Neuronal stem cell (in vitro differentiated cells): ENCODE data around the gene CCDC187.

Source experiments
- DNase-seq: peaks from one replicate; pipeline ENCODE4 v3.0.0-alpha.2; 2013; ENCODE audit warnings: low spot score
- H2AFZ ChIP-seq: one replicate; pipeline ENCODE4 v1.6.1; 2013; ENCODE audit warnings: mild to moderate bottlenecking, low read length, inconsistent platforms
- H2AK5ac ChIP-seq: 2 replicates; pipeline ENCODE4 v1.6.1; 2013; ENCODE audit warnings: low read depth, mild to moderate bottlenecking, inconsistent platforms, low read length, moderate library complexity, mixed read lengths
- H2BK120ac ChIP-seq: 2 replicates; pipeline ENCODE4 v1.6.1; 2013; ENCODE audit warnings: low read depth, mild to moderate bottlenecking, inconsistent platforms, low read length, moderate library complexity, mixed read lengths
- H2BK12ac ChIP-seq: one replicate; pipeline ENCODE4 v1.6.1; 2013; ENCODE audit warnings: low read length, inconsistent platforms
- H2BK15ac ChIP-seq: 2 replicates; pipeline ENCODE4 v1.6.1; 2013; ENCODE audit warnings: mild to moderate bottlenecking, low read length, inconsistent platforms, mixed read lengths
- H2BK5ac ChIP-seq: one replicate; pipeline ENCODE4 v1.6.1; 2013; ENCODE audit warnings: inconsistent platforms, mild to moderate bottlenecking, low read length, moderate library complexity
- H3K14ac ChIP-seq: one replicate; pipeline ENCODE4 v1.6.1; 2013; ENCODE audit warnings: low read length, inconsistent platforms
- H3K18ac ChIP-seq: 2 replicates; pipeline ENCODE4 v1.6.1; 2013; ENCODE audit warnings: low read length, inconsistent platforms
- H3K23ac ChIP-seq: 2 replicates; pipeline ENCODE4 v1.6.1; 2013; ENCODE audit warnings: low read depth, mild to moderate bottlenecking, mixed read lengths, low read length, inconsistent platforms; ENCODE audit not compliant: poor library complexity
- H3K27ac ChIP-seq: replicated peaks from 3 replicates; pipeline ENCODE4 v1.5.1; 2013; ENCODE audit warnings: low read length, inconsistent platforms
- H3K27me3 ChIP-seq, 3 experiments: 2 replicates each; pipeline ENCODE4 v1.6.1; 2013; ENCODE audit warnings: low read length in 3 of 3, mild to moderate bottlenecking in 2 of 3, inconsistent platforms in 1 of 3, low read depth in 1 of 3, mixed read lengths in 1 of 3, moderate library complexity in 1 of 3; ENCODE audit not compliant: control insufficient read depth in 3 of 3, insufficient read depth in 3 of 3
- H3K36me3 ChIP-seq, 2 donors: replicated peaks in 1 of 2; 2 replicates each; pipeline ENCODE4 v1.6.1; 2013; ENCODE audit warnings: low read length in 2 of 2; ENCODE audit not compliant: control insufficient read depth in 2 of 2, insufficient read depth in 2 of 2
- H3K4ac ChIP-seq: 2 replicates; pipeline ENCODE4 v1.6.1; 2013; ENCODE audit warnings: inconsistent platforms, mild to moderate bottlenecking, low read length, moderate library complexity
- H3K4me1 ChIP-seq, 2 donors: 1 replicate in 1 of 2; 2 replicates in 1 of 2; pipeline ENCODE4 v1.6.1; 2013; ENCODE audit warnings: low read length in 2 of 2, low read depth in 1 of 2; ENCODE audit not compliant: control insufficient read depth in 2 of 2, insufficient read depth in 1 of 2
- H3K4me2 ChIP-seq: one replicate; pipeline ENCODE4 v1.6.1; 2013; ENCODE audit warnings: mild to moderate bottlenecking, low read length, inconsistent platforms; ENCODE audit not compliant: insufficient read depth, poor library complexity, severe bottlenecking
- H3K4me3 ChIP-seq, 2 donors: 2 replicates each; pipeline ENCODE4 v1.5.1; 2013; ENCODE audit warnings: low read length in 2 of 2, mild to moderate bottlenecking in 2 of 2, inconsistent platforms in 1 of 2, moderate library complexity in 1 of 2
- H3K79me1 ChIP-seq: one replicate; pipeline ENCODE4 v1.6.1; 2013; ENCODE audit warnings: low read depth, mild to moderate bottlenecking, inconsistent platforms, low read length, moderate library complexity
- H3K9ac ChIP-seq: one replicate; pipeline ENCODE4 v1.6.1; 2013; ENCODE audit warnings: mild to moderate bottlenecking, low read depth, low read length, inconsistent platforms; ENCODE audit not compliant: poor library complexity
- H3K9me3 ChIP-seq, 2 donors: replicated peaks in 1 of 2; 2 replicates each; pipeline versions ENCODE3 to v1.6.1; 2013; ENCODE audit warnings: low read length in 2 of 2, mild to moderate bottlenecking in 2 of 2, inconsistent platforms in 1 of 2, low read depth in 1 of 2, mixed read lengths in 1 of 2, moderate library complexity in 1 of 2; ENCODE audit not compliant: control insufficient read depth in 2 of 2, insufficient read depth in 1 of 2
- H4K8ac ChIP-seq: one replicate; pipeline ENCODE4 v1.6.1; 2013; ENCODE audit warnings: low read depth, mild to moderate bottlenecking, inconsistent platforms, low read length, moderate library complexity
- H4K91ac ChIP-seq: one replicate; pipeline ENCODE4 v1.6.1; 2013; ENCODE audit warnings: low read length, low read depth, mild to moderate bottlenecking, inconsistent platforms; ENCODE audit not compliant: poor library complexity
- WGBS, 2 donors: extraction: QIAGEN DNeasy Blood & Tissue Kit; methylation state at CpG; one replicate each; pipeline ENCODE4 v1.1.7; 2013; ENCODE audit warnings: missing lambda C conversion rate in 2 of 2, mixed read lengths in 1 of 2; ENCODE audit not compliant: insufficient read length in 2 of 2, insufficient replicate concordance in 1 of 2; ENCODE audit errors: extremely low coverage in 2 of 2; 5-methylcytosine and 5-hydroxymethylcytosine counted together

CCDC187 gene

DNA sequence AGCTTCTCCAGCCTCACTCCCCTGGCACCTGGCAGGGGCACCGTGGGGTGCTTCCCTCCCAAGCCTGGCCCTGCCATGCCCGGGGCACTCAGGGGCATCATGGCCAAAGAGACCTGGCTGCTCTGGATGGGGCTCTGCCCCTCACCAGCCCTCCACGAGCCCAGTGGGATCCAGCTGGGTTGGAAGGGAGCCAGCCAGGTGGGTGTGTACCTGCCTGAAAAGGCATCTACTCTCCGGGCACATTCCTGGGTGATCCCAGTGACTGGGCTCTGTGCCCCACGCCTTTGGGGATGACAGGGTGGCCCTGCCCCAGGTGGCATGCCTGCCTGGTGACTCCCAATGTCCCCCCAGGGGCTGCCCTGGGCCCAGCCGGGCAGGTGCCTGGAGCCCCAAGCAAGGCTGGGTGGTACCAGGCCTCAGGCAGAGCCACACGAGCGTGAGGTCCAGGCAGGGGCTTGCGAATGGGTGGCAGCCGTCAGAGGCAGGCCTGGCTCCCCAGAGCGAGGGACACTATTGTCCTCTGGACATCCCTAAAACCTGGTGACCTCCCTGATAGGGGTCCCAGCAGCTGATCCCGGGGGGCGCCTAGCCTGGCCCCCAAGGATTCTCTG is 24.2 kb upstream of the CCDC187 start:
- H2AK5ac ChIP-seq: peak overlapping the region; percentile 99
- peak overlapping the region; percentile 77 for H3K4ac ChIP-seq
- H3K23ac ChIP-seq: peak overlapping the region; percentile 97
- peak overlapping the region; percentile 98 for H3K18ac ChIP-seq
- peaks cover 23 to 37% of the 10 kb centered on the region in 2 donors for H3K4me1 ChIP-seq
- H3K9ac ChIP-seq: peak overlapping the region; percentile 93
- peaks cover 3 to 11% of the 10 kb centered on the region in 2 donors for H3K36me3 ChIP-seq
- peak overlapping the region; percentile 69 for H2BK5ac ChIP-seq
- no peak overlapping the region for H3K14ac ChIP-seq
- no peak overlapping the region for H2BK120ac ChIP-seq
- peak overlapping the region; percentile 88 for H3K4me2 ChIP-seq
- H3K27ac ChIP-seq: peak overlapping the region; percentile 46
- peaks cover 36% of the 10 kb centered on the region for H3K79me1 ChIP-seq
- DNase-seq: no peak
- no peak overlapping the region for H2AFZ ChIP-seq
- no peaks in the 10 kb centered on the region for H3K27me3 ChIP-seq
- no peak overlapping the region for H4K91ac ChIP-seq
- no peaks in the 10 kb centered on the region for H3K9me3 ChIP-seq
- WGBS, 2 donors: no CpG with 5 or more reads among the region's 13 CpGs
- H3K4me3 ChIP-seq: peak overlapping the region; percentile 88 to 92
- no peak overlapping the region for H4K8ac ChIP-seq
- peak overlapping the region; percentile 83 for H2BK15ac ChIP-seq
- peak overlapping the region; percentile 24 for H2BK12ac ChIP-seq

DNA sequence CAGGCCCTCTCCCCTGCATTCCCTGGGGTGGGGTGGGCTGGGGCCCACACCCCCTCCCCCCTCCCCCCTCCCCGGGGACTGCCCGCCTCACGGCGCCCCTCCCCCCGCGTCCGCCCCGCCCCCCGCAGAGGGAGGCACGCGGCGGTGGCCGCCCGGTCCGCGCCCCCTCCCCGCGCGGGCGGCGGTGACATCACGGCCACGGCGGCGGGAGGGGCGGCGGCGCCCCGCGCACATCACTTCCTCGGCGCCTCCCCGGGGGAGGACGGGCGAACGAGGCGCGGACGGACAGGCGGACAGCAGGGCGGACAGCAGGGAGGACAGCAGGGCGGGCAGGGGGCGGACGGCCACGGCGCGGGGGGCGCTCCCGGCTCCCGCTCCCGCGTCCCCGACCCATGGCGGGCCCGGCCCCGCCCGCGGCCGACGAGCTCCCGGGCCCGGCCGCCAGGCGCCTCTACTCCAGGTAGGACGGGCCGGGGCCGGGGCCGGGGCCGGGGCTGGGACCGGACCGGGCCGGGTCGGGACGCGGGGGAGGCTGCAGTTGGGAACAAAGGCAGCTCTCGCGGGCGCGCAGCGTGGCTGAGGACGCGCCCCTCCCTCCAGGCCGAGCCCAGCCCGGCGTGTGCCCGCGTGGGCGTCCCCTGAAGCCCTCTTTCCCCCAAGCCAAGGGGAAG is 23.5 kb upstream of the CCDC187 start, which contains the start of gene GPSM1:
Gene GPSM1 (plus strand): TSS at position 236 of the 671 bp plus-strand sequence. CDS start 157 bp downstream, at position 393.
- peak within 1 kb of the TSS; percentile 69 for H2BK5ac ChIP-seq
- no peak for DNase-seq
- H3K14ac ChIP-seq: no peak within 1 kb of the TSS

DNA sequence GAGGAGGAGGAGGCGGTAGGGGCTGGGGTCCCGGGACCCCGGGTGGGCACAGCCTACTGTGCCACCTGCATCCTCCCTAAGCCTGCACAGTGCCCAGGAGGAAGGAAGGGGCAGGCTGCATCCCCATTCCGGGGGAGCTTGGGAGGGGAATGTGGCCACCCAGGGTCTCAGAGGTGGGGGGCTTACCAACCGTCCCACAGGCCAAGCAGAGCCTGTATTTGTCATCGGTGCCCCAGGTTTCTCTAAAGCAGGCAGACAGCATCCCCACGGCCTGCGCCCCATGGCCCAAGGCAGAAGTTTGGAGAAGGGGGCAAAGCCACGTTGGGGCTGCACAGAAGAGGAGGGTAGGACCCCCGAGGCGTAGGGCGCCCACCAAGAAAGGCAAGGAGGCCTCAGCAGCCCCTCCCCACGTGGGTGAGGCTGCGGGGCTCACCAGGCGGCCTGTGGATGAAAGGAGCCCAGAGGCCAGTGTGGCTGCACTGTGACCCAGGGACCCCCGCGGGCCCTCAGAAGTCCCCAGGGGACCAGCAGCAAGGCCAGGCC is 22.9 kb upstream of the CCDC187 start:
- H3K14ac ChIP-seq: no peak overlapping the region
- H3K9me3 ChIP-seq: no peaks in the 10 kb centered on the region
- peaks cover 27 to 37% of the 10 kb centered on the region in 2 donors for H3K4me1 ChIP-seq
- peak overlapping the region; percentile 83 for H3K9ac ChIP-seq
- no peak overlapping the region for H4K91ac ChIP-seq
- H3K36me3 ChIP-seq: peaks cover 0 to 4% of the 10 kb centered on the region in 2 donors
- H3K27ac ChIP-seq: peak overlapping the region; percentile 66
- H3K27me3 ChIP-seq: no peaks in the 10 kb centered on the region
- peak overlapping the region; percentile 87 for H2BK12ac ChIP-seq
- peak overlapping the region; percentile 82 for H2AK5ac ChIP-seq
- H3K23ac ChIP-seq: no peak overlapping the region
- H2AFZ ChIP-seq: peak overlapping the region; percentile 84
- H4K8ac ChIP-seq: no peak overlapping the region
- H3K4me3 ChIP-seq: peak overlapping the region; percentile 70 to 92
- H3K4ac ChIP-seq: peak overlapping the region; percentile 69
- peak overlapping the region; percentile 51 for H3K4me2 ChIP-seq
- no CpG with 5 or more reads among the region's 17 CpGs for WGBS, 2 donors
- H2BK15ac ChIP-seq: peak overlapping the region; percentile 47
- H2BK120ac ChIP-seq: peak overlapping the region; percentile 29
- H3K18ac ChIP-seq: peak overlapping the region; percentile 96
- no peak for DNase-seq
- peaks cover 30% of the 10 kb centered on the region for H3K79me1 ChIP-seq
- peak overlapping the region; percentile 25 for H2BK5ac ChIP-seq

More for the DNA sequence above, 23.5 kb upstream of the CCDC187 start, which contains the start of gene GPSM1:
- Histone ChIP-seq H4K8ac (no peak within 1 kb of the TSS), H4K91ac (no peak within 1 kb of the TSS), H3K9ac (peak within 1 kb of the TSS; percentile 93), H3K79me1 (peaks cover 35% of the 10 kb centered on the region), H2BK12ac (peak within 1 kb of the TSS; percentile 87), H3K9me3 (no peaks in the 10 kb centered on the region), H2BK120ac (peak within 1 kb of the TSS; percentile 29), H3K36me3 (peaks cover 2 to 9% of the 10 kb centered on the region in 2 donors), H3K18ac (peak within 1 kb of the TSS; percentile 98), H3K4me2 (peak within 1 kb of the TSS; percentile 88), H3K27ac (peak within 1 kb of the TSS; percentile 66), H3K4me1 (peaks cover 24 to 37% of the 10 kb centered on the region in 2 donors), H3K4me3 (peak within 1 kb of the TSS; percentile 88 to 92), H2BK15ac (peak within 1 kb of the TSS; percentile 83), H3K4ac (peak within 1 kb of the TSS; percentile 93), H2AK5ac (peak within 1 kb of the TSS; percentile 99), H2AFZ (peak within 1 kb of the TSS; percentile 84), H3K27me3 (no peaks in the 10 kb centered on the region), H3K23ac (peak within 1 kb of the TSS; percentile 97)
- no CpG with 5 or more reads among the region's 88 CpGs for WGBS, 2 donors
